HG03103 (cell line): ENCODE data around the gene SERP1.

Source experiments
- ATAC-seq: cut with Tn5 transposase; IDR thresholded peaks from one replicate; pipeline ENCODE4 v1.9.1; 2021; ENCODE audit warnings: low read depth; ENCODE audit not compliant: unreplicated experiment

SERP1 gene

GRCh38 chr3:150546226-150547044 is at the start of gene SERP1, which contains the start of gene EIF2A:
Gene SERP1, minus strand, starts transcription at chr3:150546496. Its CDS starts 361 bp downstream, at chr3:150546135.
Gene EIF2A, plus strand, starts transcription at chr3:150546787. Its CDS starts 16 bp downstream, at chr3:150546803.
- ATAC-seq: peak; percentile 88

- ATAC-seq: no peak
Observed at GRCh38 chr3:150594150-150594549, 47.9 kb upstream of the SERP1 start.

- ATAC-seq: no peak
Observed at GRCh38 chr3:150589759-150590158, 43.5 kb upstream of the SERP1 start.

GRCh38 chr3:150588027-150588830 is 41.9 kb upstream of the SERP1 start:
- no peak for ATAC-seq

DNA sequence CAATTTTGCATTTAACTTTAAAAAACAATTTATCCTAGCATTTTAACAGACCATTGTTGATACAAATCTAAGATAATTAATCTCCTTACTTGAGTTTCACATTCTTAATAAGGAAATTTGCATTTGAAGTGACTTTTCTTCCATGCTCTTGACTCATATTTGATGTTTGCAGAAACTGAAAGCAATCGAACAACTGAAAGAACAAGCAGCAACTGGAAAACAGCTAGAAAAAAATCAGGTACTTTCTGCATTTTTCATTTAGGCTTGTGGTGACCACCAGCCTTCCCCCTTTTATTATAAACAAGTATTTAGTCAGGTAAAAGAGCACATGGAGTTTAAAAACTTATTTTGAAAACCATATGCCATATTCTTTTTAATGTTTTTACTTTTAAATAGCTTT is 36.7 kb upstream of the SERP1 start:
- no peak for ATAC-seq

DNA sequence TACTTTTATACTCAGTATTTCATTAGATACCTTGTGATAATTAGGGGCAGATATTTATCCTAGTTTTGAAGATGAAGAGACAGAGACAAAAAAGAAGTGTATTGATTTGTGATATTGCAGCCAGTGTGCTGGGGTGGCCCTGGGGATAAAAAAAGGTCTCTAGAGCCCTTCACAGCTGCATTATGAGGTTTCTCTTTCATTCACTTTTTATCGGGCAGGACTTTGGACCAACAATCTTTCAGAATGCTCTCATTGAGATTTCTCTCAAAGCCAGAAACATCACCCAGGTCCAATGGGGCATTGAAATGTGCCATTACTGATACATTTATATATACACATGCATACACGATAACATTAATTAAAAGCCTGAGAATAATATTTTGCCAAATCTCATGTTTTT is 36.3 kb upstream of the SERP1 start:
- ATAC-seq: no peak

GRCh38 chr3:150581174-150581573 is 34.9 kb upstream of the SERP1 start:
- ATAC-seq: no peak

GRCh38 chr3:150577855-150578254 is 31.6 kb upstream of the SERP1 start:
- no peak for ATAC-seq

DNA sequence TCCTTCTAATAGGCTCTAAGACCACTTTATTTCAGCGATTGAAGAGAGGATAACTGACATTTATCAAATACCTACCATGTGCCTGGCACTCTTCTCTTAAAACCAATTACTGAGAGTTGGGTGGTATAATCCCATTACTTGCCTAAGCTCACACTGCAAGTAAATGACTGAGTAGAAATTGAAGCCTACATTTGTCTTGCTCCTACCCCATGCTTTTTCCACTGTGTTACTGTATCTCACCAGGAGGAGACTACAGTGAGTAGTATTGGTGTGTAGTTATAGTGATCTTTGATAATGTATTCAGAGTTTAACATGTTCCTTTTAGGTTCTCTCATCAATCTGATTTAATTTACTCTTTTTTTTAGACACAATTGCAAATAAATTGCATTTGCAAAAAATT is 21.0 kb upstream of the SERP1 start:
- ATAC-seq: no peak

GRCh38 chr3:150564243-150564642 is 17.9 kb upstream of the SERP1 start:
- ATAC-seq: no peak

DNA sequence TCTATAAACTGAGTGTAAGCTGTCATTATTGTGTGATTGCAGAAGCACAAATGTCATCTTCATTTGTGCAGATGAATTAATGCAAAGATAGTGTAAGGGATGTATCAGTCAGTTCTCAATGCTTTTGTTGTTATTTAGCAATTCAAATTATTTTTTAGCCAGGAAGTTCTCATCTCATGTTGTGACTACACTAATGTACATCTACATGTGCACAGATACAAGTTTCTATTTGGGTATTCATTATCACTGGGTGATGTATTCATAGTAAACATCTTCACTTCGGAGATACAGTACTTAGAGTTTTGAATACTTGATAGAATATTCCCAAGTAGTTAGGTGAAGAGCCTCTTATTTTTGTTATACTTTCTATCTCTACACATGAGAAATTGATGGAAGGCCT is 11.4 kb upstream of the SERP1 start:
- ATAC-seq: no peak

- no peak for ATAC-seq
Observed at GRCh38 chr3:150556792-150557191, 10.5 kb upstream of the SERP1 start.

DNA sequence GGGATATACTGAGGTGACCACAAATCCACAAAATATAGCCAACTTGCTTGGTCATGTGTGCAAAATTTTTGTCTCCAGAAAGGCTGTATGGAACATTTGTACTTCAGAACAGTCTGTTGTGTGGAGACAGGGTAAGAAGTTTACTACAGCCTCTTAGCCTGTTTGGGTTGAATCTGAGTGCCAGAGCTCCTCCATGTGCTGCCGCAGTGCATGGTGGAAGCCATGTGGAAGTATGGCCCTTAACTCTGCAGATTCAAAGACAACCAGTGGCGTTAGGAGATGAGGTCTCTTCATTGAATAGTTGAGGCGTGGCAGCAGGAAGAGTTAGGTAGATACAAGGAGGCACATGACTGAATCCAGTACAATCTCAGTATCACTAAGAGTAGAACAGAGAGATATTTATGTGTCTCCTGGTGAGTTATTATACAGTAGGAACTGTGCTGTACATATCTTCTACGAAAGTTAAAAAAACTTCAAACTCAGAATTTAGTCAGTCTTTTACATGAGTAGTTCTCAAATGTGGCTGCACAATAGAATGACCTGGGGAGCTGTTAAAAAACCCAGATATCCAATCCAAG is 9.7 kb upstream of the SERP1 start:
- no peak for ATAC-seq

- no peak for ATAC-seq
Observed at GRCh38 chr3:150547045-150547741, 897 bp upstream of the SERP1 start.

DNA sequence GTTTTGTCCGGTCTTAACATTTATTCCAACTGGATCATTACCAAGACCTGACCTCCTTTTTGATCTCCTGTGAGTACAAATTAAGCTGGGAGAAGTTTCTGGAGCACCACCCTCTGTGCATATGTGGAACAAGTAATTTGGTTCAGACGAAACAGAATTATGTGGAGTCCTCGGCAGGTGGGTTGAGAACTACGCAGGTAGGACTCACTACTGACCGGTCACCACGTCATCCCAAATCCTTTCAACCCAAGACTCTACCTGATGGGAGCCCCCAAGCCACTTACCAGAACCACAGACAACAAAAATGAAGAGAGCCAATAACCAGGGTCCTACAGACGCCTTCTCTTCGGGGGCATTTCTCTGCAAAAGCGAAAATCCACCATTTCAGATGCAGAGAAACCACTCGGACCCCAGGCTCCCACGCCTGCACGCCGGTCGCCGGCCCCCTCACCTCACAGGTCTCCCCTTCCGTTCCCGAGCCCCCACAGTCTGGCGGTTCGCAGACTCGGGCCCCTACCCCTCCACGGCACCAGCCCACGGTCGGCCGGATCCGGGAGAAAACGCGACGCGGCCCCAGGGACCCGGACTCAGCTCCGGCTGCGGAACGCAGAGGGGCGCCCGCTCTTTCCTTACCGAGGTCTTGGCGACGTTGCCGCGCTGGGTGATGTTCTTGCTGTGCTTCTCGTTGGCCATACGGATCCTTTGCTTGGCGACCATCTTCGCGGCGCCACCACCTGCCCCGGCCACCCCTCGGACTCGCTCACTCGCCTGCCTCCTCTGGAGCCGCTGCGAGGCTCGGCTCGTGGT is 674 bp downstream of the SERP1 start:
- ATAC-seq: peak; percentile 6

GRCh38 chr3:150544726-150545125 is 1.6 kb downstream of the SERP1 start:
- no peak for ATAC-seq

DNA sequence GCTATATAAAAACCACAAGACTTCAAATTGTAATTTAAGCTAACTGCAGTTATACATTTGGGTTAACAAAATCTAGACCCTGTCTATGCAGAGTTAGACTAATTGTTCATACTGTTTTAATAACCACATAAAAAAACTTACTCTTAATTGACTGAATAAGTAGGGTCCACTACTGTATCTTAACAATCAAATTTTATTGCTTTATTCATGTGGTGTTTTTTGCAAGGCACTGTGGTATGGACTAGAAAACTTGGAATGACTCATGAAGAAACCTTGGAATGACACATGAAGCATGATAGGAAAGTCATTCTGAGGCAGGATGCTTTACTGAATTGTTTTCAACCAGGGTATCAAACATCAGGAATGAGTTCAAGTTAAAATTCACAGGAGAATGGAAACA is 2.3 kb downstream of the SERP1 start:
- no peak for ATAC-seq

GRCh38 chr3:150543531-150543930 is 2.8 kb downstream of the SERP1 start:
- no peak for ATAC-seq

DNA sequence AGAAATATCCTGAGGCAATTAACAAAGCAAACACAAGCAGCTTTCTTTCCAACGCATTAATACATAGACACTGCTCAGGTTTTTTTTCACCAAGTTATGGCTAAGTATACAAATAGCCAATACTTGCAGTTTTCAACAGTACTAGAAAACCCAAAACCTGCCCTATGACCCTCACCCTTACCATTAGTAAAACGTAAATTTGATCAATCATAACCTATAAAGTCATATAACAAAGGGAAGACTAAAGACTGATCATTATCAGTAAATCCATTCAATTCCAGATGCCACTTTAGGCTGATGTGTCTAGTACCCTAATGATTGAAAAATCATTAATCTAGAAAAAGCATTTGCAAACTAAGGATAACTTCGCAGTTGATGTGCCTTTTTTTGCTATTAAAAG is 3.2 kb downstream of the SERP1 start:
- no peak for ATAC-seq

GRCh38 chr3:150540991-150541390 is 5.3 kb downstream of the SERP1 start:
- no peak for ATAC-seq
